Liver (tissue), 3 donors: ENCODE measurements around the gene MLX.

Experiments
- CTCF ChIP-seq: fragments of 150-350 bp; IDR thresholded peaks from 2 replicates; pipeline ENCODE4 v1.5.1; 2017; ENCODE audit warnings: improper control_type of control experiment, low read depth, low read length; ENCODE audit not compliant: missing input control
- EGR1 ChIP-seq, 2 donors: IDR thresholded peaks; 2 replicates each; pipeline ENCODE4 v1.6.1; 2016 to 2018; ENCODE audit warnings: antibody characterized with exemption in 2 of 2, low read depth in 2 of 2
- REST ChIP-seq: IDR thresholded peaks from 2 replicates; pipeline ENCODE4 v1.6.1; 2016; ENCODE audit warnings: antibody characterized with exemption, mild to moderate bottlenecking
- SP1 ChIP-seq: IDR thresholded peaks from 2 replicates; pipeline ENCODE4 v1.6.1; 2018; ENCODE audit warnings: antibody characterized with exemption, mild to moderate bottlenecking
- TAF1 ChIP-seq: conservative IDR thresholded peaks from 2 replicates; pipeline ENCODE4 v1.6.1; 2016; ENCODE audit warnings: antibody characterized with exemption, mild to moderate bottlenecking
- ZBTB33 ChIP-seq: IDR thresholded peaks from 2 replicates; pipeline ENCODE4 v1.6.1; 2016; ENCODE audit warnings: antibody characterized with exemption
- TF ChIP-seq, protein P1 (sequence below): IDR thresholded peaks from 2 replicates; pipeline ENCODE4 v1.6.1; 2016; ENCODE audit warnings: antibody characterized with exemption
- TF ChIP-seq, protein P2 (sequence below): IDR thresholded peaks from 2 replicates; pipeline ENCODE4 v1.6.1; 2016; ENCODE audit warnings: antibody characterized with exemption
- donor health status: healthy.
- donor health status: healthy.

- TF ChIP-seq, protein P1, sequence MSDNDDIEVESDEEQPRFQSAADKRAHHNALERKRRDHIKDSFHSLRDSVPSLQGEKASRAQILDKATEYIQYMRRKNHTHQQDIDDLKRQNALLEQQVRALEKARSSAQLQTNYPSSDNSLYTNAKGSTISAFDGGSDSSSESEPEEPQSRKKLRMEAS: no peak
- TF ChIP-seq EGR1 (IDR thresholded peaks at IDR 0.05; ENCODE audit: low read depth in 2 of 2): peak; percentile 67 to 70
- peak; percentile 38 for TF ChIP-seq CTCF
- no peak for TF ChIP-seq REST
- TF ChIP-seq TAF1: no peak
- TF ChIP-seq SP1: no peak
- TF ChIP-seq ZBTB33: no peak
- TF ChIP-seq, protein P2, sequence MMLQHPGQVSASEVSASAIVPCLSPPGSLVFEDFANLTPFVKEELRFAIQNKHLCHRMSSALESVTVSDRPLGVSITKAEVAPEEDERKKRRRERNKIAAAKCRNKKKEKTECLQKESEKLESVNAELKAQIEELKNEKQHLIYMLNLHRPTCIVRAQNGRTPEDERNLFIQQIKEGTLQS: no peak
Measured at GRCh38 chr17:42548070-42548837, 18.6 kb upstream of the MLX start.
